K562 (cell line): Measurements from ENCODE around the gene BOLL. TPM values are rescaled to one million over a fixed set of nuclear protein-coding genes. Genes with fewer than 3 reads are reported as not detected.

ENCODE experiments used
- ATAC-seq: fragments of 200-7000 bp; cut with Tn5 transposase; 3 replicates; pipeline ENCODE4 v1.9.1; 2020; ENCODE audit warnings: moderate library complexity
- BruUV-seq: library from RNA; stranded (reverse); fragments of 400-500 nt; replicated peaks from 2 replicates; lab custom pipeline; 2021; lab: Mats Ljungman, UMichigan
- CTCF ChIA-PET: fragments of 300-600 bp; formaldehyde crosslinking; extraction: SDS; loops from one replicate; lab custom pipeline; 2021; ENCODE audit warnings: low intra/inter-chr PET ratio; lab: Yijun Ruan, JAX
- POLR2A ChIA-PET: fragments of 300-600, 350-650 bp; sonication (Branson Sonifier 250); formaldehyde crosslinking; extraction: SDS; loops from one replicate; lab custom pipeline; 2021; ENCODE audit warnings: antibody characterized with exemption, inconsistent platforms; lab: Yijun Ruan, JAX
- DNase-seq, 4 experiments: peaks; one replicate each; pipeline versions ENCODE4 v3.0.0 to v3.0.0-alpha.2; 2011 to 2018; ENCODE audit warnings: low spot score in 3 of 4, mixed read lengths in 3 of 4; ENCODE audit errors: extremely low read depth in 1 of 4
- FAIRE-seq: peaks from 2 replicates; lab custom pipeline; 2011; peaks lifted over from hg19 to GRCh38; lab: Jason Lieb, UNC
- H2AFZ ChIP-seq: 2 replicates; pipeline ENCODE4 v1.6.0; 2011; ENCODE audit warnings: low read depth, low read length, control low read depth, inconsistent platforms
- H3K27ac ChIP-seq: fragments of 200-600 bp; 3 replicates; pipeline ENCODE4 v1.8.0; 2011; ENCODE audit warnings: low read depth, mild to moderate bottlenecking, control low read depth, inconsistent platforms, low read length, moderate library complexity, mixed read lengths; ENCODE audit errors: extremely low read depth
- H3K27me3 ChIP-seq, 2 experiments: fragments of 300-600 bp in 1 of 2; 2 replicates in 1 of 2; 3 replicates in 1 of 2; pipeline versions ENCODE4 v1.6.0 to v1.8.0; 2011; ENCODE audit warnings: inconsistent platforms in 2 of 2, low read length in 2 of 2, mild to moderate bottlenecking in 1 of 2, mixed read lengths in 1 of 2, moderate library complexity in 1 of 2; ENCODE audit not compliant: control insufficient read depth in 2 of 2, insufficient read depth in 2 of 2
- H3K36me3 ChIP-seq: fragments of 300-600 bp; 3 replicates; pipeline ENCODE4 v1.8.0; 2011; ENCODE audit warnings: mild to moderate bottlenecking, low read length, inconsistent platforms; ENCODE audit not compliant: control insufficient read depth, insufficient read depth
- H3K4me1 ChIP-seq, 2 experiments: fragments of 200-600 bp in 1 of 2; replicated peaks in 1 of 2; 2 replicates in 1 of 2; 3 replicates in 1 of 2; pipeline versions ENCODE4 v1.5.1 to v1.8.0; 2011; ENCODE audit warnings: inconsistent platforms in 2 of 2, low read length in 2 of 2, mild to moderate bottlenecking in 1 of 2, mixed read lengths in 1 of 2, moderate library complexity in 1 of 2; ENCODE audit not compliant: control insufficient read depth in 2 of 2, insufficient read depth in 2 of 2
- H3K4me2 ChIP-seq: 2 replicates; pipeline ENCODE4 v1.6.1; 2011; ENCODE audit warnings: low read length, control low read depth, inconsistent platforms, mixed read lengths; ENCODE audit not compliant: insufficient read depth
- H3K4me3 ChIP-seq: fragments of 200-600 bp; sonication (generic), shearing (Covaris generic); 2 replicates; pipeline ENCODE4 v1.5.1; 2016; ENCODE audit warnings: control low read depth, inconsistent platforms
- H3K79me2 ChIP-seq: fragments of 200-600 bp; 3 replicates; pipeline ENCODE4 v1.8.0; 2011; ENCODE audit warnings: low read length, inconsistent platforms; ENCODE audit not compliant: control insufficient read depth, insufficient read depth
- H3K9ac ChIP-seq, 2 experiments: 2 replicates each; pipeline versions ENCODE4 v1.6.0 to v1.6.1; 2011; ENCODE audit warnings: low read depth in 2 of 2, low read length in 2 of 2, control low read depth in 1 of 2, inconsistent platforms in 1 of 2, mild to moderate bottlenecking in 1 of 2, mixed read lengths in 1 of 2; ENCODE audit not compliant: insufficient read depth in 1 of 2
- H3K9me1 ChIP-seq: one replicate; pipeline ENCODE4 v1.6.0; 2011; ENCODE audit warnings: inconsistent platforms, mild to moderate bottlenecking, low read length, moderate library complexity; ENCODE audit not compliant: control insufficient read depth, insufficient read depth
- H3K9me3 ChIP-seq: replicated peaks from 2 replicates; pipeline ENCODE4 v1.5.1; 2011; ENCODE audit warnings: low read depth, low read length, inconsistent platforms; ENCODE audit not compliant: control insufficient read depth, insufficient read depth
- H4K20me1 ChIP-seq: replicated peaks from 2 replicates; pipeline ENCODE4 v1.6.1; 2011; ENCODE audit warnings: low read length, inconsistent platforms, mixed read lengths; ENCODE audit not compliant: control insufficient read depth, insufficient read depth
- BDP1 ChIP-seq: IDR thresholded peaks from 3 replicates; pipeline ENCODE4 v1.6.1; 2011; ENCODE audit not compliant: insufficient read length, insufficient read depth
- DLX4 ChIP-seq: fragments of 250-450 bp; sonication (Bioruptor Pico); IDR thresholded peaks from 2 replicates; pipeline ENCODE4 v1.6.1; 2021; ENCODE audit warnings: mild to moderate bottlenecking
- KDM1A ChIP-seq, 2 experiments: fragments of 450-650 bp; IDR thresholded peaks; 2 replicates each; pipeline ENCODE4 v1.6.1; 2016; ENCODE audit warnings: mild to moderate bottlenecking in 2 of 2
- KLF13 ChIP-seq: fragments of 450-650 bp; IDR thresholded peaks from 2 replicates; pipeline ENCODE4 v1.6.1; 2016; ENCODE audit warnings: missing genetic modification characterization, low read depth, mild to moderate bottlenecking, missing compliant biosample characterization, moderate library complexity, borderline replicate concordance
- NRF1 ChIP-seq, 2 experiments: fragments of 450-650 bp; IDR thresholded peaks in 1 of 2; conservative IDR thresholded peaks in 1 of 2; 2 replicates each; pipeline ENCODE4 v1.6.1; 2014; ENCODE audit warnings: mild to moderate bottlenecking in 2 of 2
- RBM15 ChIP-seq: fragments of 200-400 bp; formaldehyde crosslinking; IDR thresholded peaks from 2 replicates; pipeline ENCODE4 v1.6.1; 2018; ENCODE audit warnings: mild to moderate bottlenecking, low read length, moderate library complexity; ENCODE audit not compliant: insufficient read depth
- SNAPC5 ChIP-seq: fragments of 250-450 bp; sonication (Bioruptor Pico); IDR thresholded peaks from 2 replicates; pipeline ENCODE4 v1.8.0; 2021; ENCODE audit warnings: moderate library complexity, mild to moderate bottlenecking, inconsistent platforms
- SUPT5H ChIP-seq: fragments of 450-650 bp; IDR thresholded peaks from 2 replicates; pipeline ENCODE4 v1.6.1; 2016
- TCFL5 ChIP-seq: fragments of 250-450 bp; sonication (Bioruptor Pico); conservative IDR thresholded peaks from 2 replicates; pipeline ENCODE4 v1.6.1; 2021; ENCODE audit warnings: mild to moderate bottlenecking, moderate library complexity, matching md5 sums
- ZNF324 ChIP-seq: fragments of 250-450 bp; sonication (Bioruptor Pico); IDR thresholded peaks from 2 replicates; pipeline ENCODE4 v1.4.0; 2020; ENCODE audit warnings: mild to moderate bottlenecking
- ZNF395 ChIP-seq: fragments of 200-800 bp; sonication (Bioruptor generic); IDR thresholded peaks from 2 replicates; pipeline ENCODE4 v1.6.1; 2017; ENCODE audit warnings: missing genetic modification characterization, missing compliant biosample characterization
- ZNF436 ChIP-seq: fragments of 250-450, 450-650 bp; sonication (Bioruptor Pico); formaldehyde crosslinking; IDR thresholded peaks from 2 replicates; pipeline ENCODE4 v1.7.0; 2020; ENCODE audit warnings: mild to moderate bottlenecking
- ZNF512 ChIP-seq: IDR thresholded peaks from 2 replicates; pipeline ENCODE4 v1.6.1; 2016; ENCODE audit warnings: missing genetic modification characterization, missing compliant biosample characterization
- ZNF592 ChIP-seq: fragments of 450-650 bp; IDR thresholded peaks from 2 replicates; pipeline ENCODE4 v1.6.1; 2017; ENCODE audit warnings: antibody characterized with exemption, mild to moderate bottlenecking
- WGBS: fragments of 100-300 bp; shearing (Covaris generic); methylation state at CpG from one replicate; pipeline ENCODE4 v1.1.6; 2016; ENCODE audit warnings: low coverage, mixed read lengths; ENCODE audit not compliant: insufficient coverage; ENCODE audit errors: missing lambda C conversion rate; 5-methylcytosine and 5-hydroxymethylcytosine counted together
- in situ Hi-C: fragments of 300-500 bp; cut with MboI; formaldehyde crosslinking; loops from 4 replicates; pipeline ENCODE4 v1.15.0; 2018; ENCODE audit warnings: inconsistent platforms, mixed read lengths
- intact Hi-C: fragments of 100-400 bp; cut with micrococcal nuclease; formaldehyde crosslinking; loops from 2 replicates; pipeline ENCODE4 v1.14.2; 2022
- polyA plus RNA-seq, 8 experiments: library from polyadenylated mRNA; depleted of rRNA in 4 of 8; stranded (reverse) in 5 of 8; unstranded in 3 of 8; fragments of >200 nt; fragmentation: Nextera tagmentation in 2 of 8; fragmentation: Illumina TruSeq in 1 of 8; extraction: Ambion mirVana in 2 of 8; extraction: Trizol in 1 of 8; gene quantifications; 2 replicates each; pipeline versions ENCODE4 v1.2.1 to v1.2.3, GENCODE V29; 2011 to 2014; ENCODE audit warnings: inconsistent platforms in 1 of 8, missing spikeins in 1 of 8
- total RNA-seq, 7 experiments: library from RNA; depleted of rRNA in 6 of 7; stranded (reverse); fragments of >200 nt in 6 of 7; fragmentation: Illumina TruSeq in 2 of 7; extraction: Trizol in 2 of 7; gene quantifications; 2 replicates each; pipeline versions ENCODE4 v1.2.1 to v1.2.3, GENCODE V29; 2011 to 2021; ENCODE audit warnings: low replicate concordance in 1 of 7

BOLL gene
- total and polyA plus RNA-seq, 9 of the 15 experiments (the other 6 are each of a cell fraction or from before 2014, with no cell fraction given): 0.11 to 0.55 (median 0.19) TPM; not detected in 1

GRCh38 chr2:197800091-197800490, 15.0 kb upstream of the BOLL start:
- Histone ChIP-seq H3K9ac (no peak overlapping the region), H3K4me3 (no peak overlapping the region), H2AFZ (no peak overlapping the region), H3K79me2 (peaks cover 15% of the 10 kb centered on the region), H3K9me3 (no peaks in the 10 kb centered on the region), H3K4me2 (no peak overlapping the region), H3K27me3 (no peaks in the 10 kb centered on the region), H3K9me1 (no peaks in the 10 kb centered on the region), H3K4me1 (peaks cover 3 to 13% of the 10 kb centered on the region in 2 experiments; a peak in 4 of 5 replicates), H3K27ac (no peak overlapping the region), H4K20me1 (no peaks in the 10 kb centered on the region), H3K36me3 (no peaks in the 10 kb centered on the region)
- no peak for FAIRE-seq
- in situ Hi-C loops: loop anchor here (10.0 kb wide), 1 partner anchor 325 kb away; no protein-coding TSS in a partner anchor
- no TSS peak for BruUV-seq
- intact Hi-C loops: loop anchor here (5.0 to 10.0 kb wide), 3 partner anchors 182 to 1655 kb away; partner anchors contain the start of gene SATB2
- ChIA-PET CTCF (no interaction called here), POLR2A (interaction anchor here (1.5 kb wide), 1 partner anchor 10 kb away, joined by 4 read pairs; no protein-coding TSS in a partner anchor)
- TF ChIP-seq SUPT5H: no peak
- TF ChIP-seq ZNF395: no peak
- TF ChIP-seq NRF1 (conservative IDR thresholded peaks at IDR 0.05 in 1 of 2, IDR thresholded peaks at IDR 0.05 in 1 of 2): no peak
- no peak for TF ChIP-seq TCFL5
- no peak for TF ChIP-seq DLX4 (CRISPR knock-in tag)
- TF ChIP-seq ZNF512 (tag): no peak
- TF ChIP-seq RBM15: no peak
- TF ChIP-seq KLF13: no peak
- no peak for TF ChIP-seq ZNF592
- no peak for TF ChIP-seq KDM1A (IDR thresholded peaks at IDR 0.05)
- TF ChIP-seq ZNF436 (CRISPR knock-in tag): no peak
- TF ChIP-seq ZNF324: no peak
- no peak for TF ChIP-seq SNAPC5 (CRISPR knock-in tag)
- no peak for TF ChIP-seq BDP1
- DNase-seq: no peak
- 70% methylated on average over 2 of the region's 2 CpGs for WGBS
- no peak for ATAC-seq
